ENCODE results near the gene SHOC2. TPM values are rescaled to one million over a fixed set of nuclear protein-coding genes. Genes with fewer than 3 reads are reported as not detected.

SHOC2 gene
- total and polyA plus RNA-seq, 2 of the 13 experiments (the other 11 are each of a cell fraction or from before 2014, with no cell fraction given) = 8.6 to 25.5 TPM

DNA sequence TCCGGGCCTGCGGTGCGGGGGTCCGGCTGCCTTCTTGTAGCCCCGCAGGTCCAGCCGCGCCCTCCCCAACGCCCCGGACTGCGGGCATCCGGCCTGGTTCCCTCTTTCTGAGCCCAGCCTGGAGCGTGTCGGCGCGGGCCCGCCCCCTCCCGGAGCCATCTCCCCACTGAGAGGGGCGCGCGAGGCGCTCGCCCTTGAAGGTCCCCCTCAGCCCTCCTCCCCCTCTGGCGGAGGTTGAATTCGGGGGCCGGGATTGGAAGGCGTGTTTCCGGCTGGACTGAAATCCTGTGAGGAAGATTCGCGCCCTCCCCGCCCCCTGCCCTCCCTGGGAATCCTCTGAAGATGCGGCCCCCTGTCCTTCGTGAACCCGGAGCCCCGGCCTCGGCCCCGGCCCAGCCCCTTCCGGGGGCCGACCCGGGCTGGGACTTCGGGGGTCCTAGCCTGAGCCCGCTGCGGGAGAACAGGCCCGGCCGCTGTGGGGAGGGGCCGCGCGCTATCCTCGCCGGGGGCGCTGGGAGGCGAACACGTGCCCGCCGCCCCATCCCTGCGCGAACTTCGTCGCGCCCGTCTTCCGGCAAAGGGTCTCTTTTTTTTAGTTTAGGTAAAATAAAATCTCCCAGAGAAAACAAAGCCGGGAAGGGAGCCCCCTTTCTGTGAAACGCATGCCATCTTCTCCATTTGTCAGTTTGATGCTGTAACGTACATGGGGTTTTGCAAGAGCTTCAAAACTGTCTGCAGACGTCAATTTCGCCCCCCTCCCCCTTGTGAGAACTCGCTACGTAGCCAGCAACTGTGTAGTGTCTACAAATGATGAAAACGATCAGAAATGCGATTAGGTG, 47.0 kb upstream of the SHOC2 start (continued):
- TF ChIP-seq, protein P1, sequence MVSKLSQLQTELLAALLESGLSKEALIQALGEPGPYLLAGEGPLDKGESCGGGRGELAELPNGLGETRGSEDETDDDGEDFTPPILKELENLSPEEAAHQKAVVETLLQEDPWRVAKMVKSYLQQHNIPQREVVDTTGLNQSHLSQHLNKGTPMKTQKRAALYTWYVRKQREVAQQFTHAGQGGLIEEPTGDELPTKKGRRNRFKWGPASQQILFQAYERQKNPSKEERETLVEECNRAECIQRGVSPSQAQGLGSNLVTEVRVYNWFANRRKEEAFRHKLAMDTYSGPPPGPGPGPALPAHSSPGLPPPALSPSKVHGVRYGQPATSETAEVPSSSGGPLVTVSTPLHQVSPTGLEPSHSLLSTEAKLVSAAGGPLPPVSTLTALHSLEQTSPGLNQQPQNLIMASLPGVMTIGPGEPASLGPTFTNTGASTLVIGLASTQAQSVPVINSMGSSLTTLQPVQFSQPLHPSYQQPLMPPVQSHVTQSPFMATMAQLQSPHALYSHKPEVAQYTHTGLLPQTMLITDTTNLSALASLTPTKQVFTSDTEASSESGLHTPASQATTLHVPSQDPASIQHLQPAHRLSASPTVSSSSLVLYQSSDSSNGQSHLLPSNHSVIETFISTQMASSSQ (IDR thresholded peaks at IDR 0.05; ENCODE audit: low read depth) = no peak
- TF ChIP-seq, protein P1 (CRISPR knock-in tag; IDR thresholded peaks at IDR 0.05; ENCODE audit: borderline replicate concordance) = peak; percentile 53
- TF ChIP-seq FOXO1 (CRISPR knock-in tag; IDR thresholded peaks at IDR 0.05) (no peak), NPAS2 (CRISPR knock-in tag; IDR thresholded peaks at IDR 0.05; ENCODE audit: borderline replicate concordance) (no peak), EZH2 (conservative IDR thresholded peaks at IDR 0.05; ENCODE audit: low read depth, low read length) (no peak), HOXA7 (CRISPR knock-in tag; IDR thresholded peaks at IDR 0.05) (no peak), GATAD2A (CRISPR knock-in tag; IDR thresholded peaks at IDR 0.05) (no peak; the same call in none of the 2 replicates), HCFC1 (IDR thresholded peaks at IDR 0.05; ENCODE audit: low read depth, low read length) (0 out of 2 replicates have a peak, but pooled peaks have one; percentile 1), SMAD3 (CRISPR knock-in tag; IDR thresholded peaks at IDR 0.05) (no peak), MYC (CRISPR knock-in tag; IDR thresholded peaks at IDR 0.05; ENCODE audit: borderline replicate concordance) (peak; percentile 88), ZMYM2 (CRISPR knock-in tag; IDR thresholded peaks at IDR 0.05) (no peak), ZNF546 (CRISPR knock-in tag; conservative IDR thresholded peaks at IDR 0.05) (peak; percentile 64), HDAC6 (IDR thresholded peaks at IDR 0.05; ENCODE audit: low read depth, low read length) (no peak), ELF1 (CRISPR knock-in tag; IDR thresholded peaks at IDR 0.05) (no peak)
- TF ChIP-seq, protein P2, sequence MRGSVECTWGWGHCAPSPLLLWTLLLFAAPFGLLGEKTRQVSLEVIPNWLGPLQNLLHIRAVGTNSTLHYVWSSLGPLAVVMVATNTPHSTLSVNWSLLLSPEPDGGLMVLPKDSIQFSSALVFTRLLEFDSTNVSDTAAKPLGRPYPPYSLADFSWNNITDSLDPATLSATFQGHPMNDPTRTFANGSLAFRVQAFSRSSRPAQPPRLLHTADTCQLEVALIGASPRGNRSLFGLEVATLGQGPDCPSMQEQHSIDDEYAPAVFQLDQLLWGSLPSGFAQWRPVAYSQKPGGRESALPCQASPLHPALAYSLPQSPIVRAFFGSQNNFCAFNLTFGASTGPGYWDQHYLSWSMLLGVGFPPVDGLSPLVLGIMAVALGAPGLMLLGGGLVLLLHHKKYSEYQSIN (CRISPR knock-in tag; IDR thresholded peaks at IDR 0.05; ENCODE audit: borderline replicate concordance) = no peak
- TF ChIP-seq, protein P3, sequence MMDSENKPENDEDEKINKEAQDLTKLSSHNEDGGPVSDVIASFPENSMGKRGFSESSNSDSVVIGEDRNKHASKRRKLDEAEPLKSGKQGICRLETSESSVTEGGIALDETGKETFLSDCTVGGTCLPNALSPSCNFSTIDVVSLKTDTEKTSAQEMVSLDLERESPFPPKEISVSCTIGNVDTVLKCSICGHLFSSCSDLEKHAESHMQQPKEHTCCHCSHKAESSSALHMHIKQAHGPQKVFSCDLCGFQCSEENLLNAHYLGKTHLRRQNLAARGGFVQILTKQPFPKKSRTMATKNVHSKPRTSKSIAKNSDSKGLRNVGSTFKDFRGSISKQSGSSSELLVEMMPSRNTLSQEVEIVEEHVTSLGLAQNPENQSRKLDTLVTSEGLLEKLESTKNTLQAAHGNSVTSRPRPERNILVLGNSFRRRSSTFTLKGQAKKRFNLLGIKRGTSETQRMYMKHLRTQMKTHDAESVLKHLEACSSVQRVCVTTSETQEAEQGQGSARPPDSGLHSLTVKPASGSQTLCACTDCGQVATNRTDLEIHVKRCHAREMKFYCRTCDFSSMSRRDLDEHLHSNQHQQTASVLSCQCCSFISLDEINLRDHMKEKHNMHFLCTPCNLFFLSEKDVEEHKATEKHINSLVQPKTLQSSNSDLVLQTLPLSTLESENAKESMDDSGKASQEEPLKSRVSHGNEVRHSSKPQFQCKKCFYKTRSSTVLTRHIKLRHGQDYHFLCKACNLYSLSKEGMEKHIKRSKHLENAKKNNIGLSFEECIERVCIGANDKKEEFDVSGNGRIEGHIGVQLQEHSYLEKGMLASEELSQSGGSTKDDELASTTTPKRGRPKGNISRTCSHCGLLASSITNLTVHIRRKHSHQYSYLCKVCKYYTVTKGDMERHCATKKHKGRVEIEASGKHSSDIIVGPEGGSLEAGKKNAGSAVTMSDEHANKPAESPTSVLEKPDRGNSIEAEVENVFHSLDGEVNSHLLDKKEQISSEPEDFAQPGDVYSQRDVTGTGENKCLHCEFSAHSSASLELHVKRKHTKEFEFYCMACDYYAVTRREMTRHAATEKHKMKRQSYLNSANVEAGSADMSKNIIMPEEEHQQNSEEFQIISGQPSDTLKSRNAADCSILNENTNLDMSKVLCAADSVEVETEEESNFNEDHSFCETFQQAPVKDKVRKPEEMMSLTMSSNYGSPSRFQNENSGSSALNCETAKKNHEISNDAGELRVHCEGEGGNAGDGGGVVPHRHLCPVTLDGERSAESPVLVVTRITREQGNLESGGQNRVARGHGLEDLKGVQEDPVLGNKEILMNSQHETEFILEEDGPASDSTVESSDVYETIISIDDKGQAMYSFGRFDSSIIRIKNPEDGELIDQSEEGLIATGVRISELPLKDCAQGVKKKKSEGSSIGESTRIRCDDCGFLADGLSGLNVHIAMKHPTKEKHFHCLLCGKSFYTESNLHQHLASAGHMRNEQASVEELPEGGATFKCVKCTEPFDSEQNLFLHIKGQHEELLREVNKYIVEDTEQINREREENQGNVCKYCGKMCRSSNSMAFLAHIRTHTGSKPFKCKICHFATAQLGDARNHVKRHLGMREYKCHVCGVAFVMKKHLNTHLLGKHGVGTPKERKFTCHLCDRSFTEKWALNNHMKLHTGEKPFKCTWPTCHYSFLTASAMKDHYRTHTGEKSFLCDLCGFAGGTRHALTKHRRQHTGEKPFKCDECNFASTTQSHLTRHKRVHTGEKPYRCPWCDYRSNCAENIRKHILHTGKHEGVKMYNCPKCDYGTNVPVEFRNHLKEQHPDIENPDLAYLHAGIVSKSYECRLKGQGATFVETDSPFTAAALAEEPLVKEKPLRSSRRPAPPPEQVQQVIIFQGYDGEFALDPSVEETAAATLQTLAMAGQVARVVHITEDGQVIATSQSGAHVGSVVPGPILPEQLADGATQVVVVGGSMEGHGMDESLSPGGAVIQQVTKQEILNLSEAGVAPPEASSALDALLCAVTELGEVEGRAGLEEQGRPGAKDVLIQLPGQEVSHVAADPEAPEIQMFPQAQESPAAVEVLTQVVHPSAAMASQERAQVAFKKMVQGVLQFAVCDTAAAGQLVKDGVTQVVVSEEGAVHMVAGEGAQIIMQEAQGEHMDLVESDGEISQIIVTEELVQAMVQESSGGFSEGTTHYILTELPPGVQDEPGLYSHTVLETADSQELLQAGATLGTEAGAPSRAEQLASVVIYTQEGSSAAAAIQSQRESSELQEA (CRISPR knock-in tag; IDR thresholded peaks at IDR 0.05; ENCODE audit: not compliant biosample characterization) = no peak
